ENCODE results near the gene VTI1A. TPM values are rescaled to one million over a fixed set of nuclear protein-coding genes. Genes with fewer than 3 reads are reported as not detected.

Gene VTI1A
- total and polyA plus RNA-seq, 2 experiments from 2014 or later, result 20.4 to 39.8 TPM

- Histone ChIP-seq H3K79me2 (peaks cover 60% of the 10 kb centered on the region), H3K4me3 (peak overlapping the region; percentile 99), H3K36me3 (replicated peaks; ENCODE audit: insufficient read depth, low read depth) (no peaks in the 10 kb centered on the region), H4K20me1 (ENCODE audit: insufficient read depth, poor library complexity, severe bottlenecking) (no peaks in the 10 kb centered on the region), H3K4me2 (peak overlapping the region; percentile 93), H3K9me2 (replicated peaks; ENCODE audit: insufficient read depth) (no peaks in the 10 kb centered on the region), H3K4me1 (ENCODE audit: insufficient read depth) (peaks cover 14% of the 10 kb centered on the region), H3K27ac (peak overlapping the region; percentile 98), H3K9me3 (ENCODE audit: low read depth) (no peaks in the 10 kb centered on the region), H3K27me3 (no peaks in the 10 kb centered on the region), H2AFZ (peak overlapping the region; percentile 96)
- TF ChIP-seq CTCF (IDR thresholded peaks at IDR 0.05; ENCODE audit: poor library complexity) (no peak), EZH2phosphoT487 (IDR thresholded peaks at IDR 0.05; ENCODE audit: low read depth, severe bottlenecking, unreplicated experiment) (no peak), EZH2 (IDR thresholded peaks at IDR 0.05; ENCODE audit: borderline replicate concordance) (no peak)
- WGBS (ENCODE audit: low lambda C conversion rate, missing lambda C conversion rate), result 7% methylated on average over 10 of the region's 10 CpGs
- DNase-seq (ENCODE audit: low spot score), result no peak
Observed at GRCh38 chr10:112447620-112447928, 559 bp downstream of the VTI1A start.

- peaks cover 73% of the 10 kb centered on the region for H3K79me2 ChIP-seq
- H3K9me3 ChIP-seq (ENCODE audit: low read depth), result no peaks in the 10 kb centered on the region
- no peaks in the 10 kb centered on the region for H4K20me1 ChIP-seq (ENCODE audit: insufficient read depth, poor library complexity, severe bottlenecking)
- DNase-seq (ENCODE audit: low spot score), result no peak
- no peaks in the 10 kb centered on the region for H3K9me2 ChIP-seq (replicated peaks; ENCODE audit: insufficient read depth)
- TF ChIP-seq EZH2phosphoT487 (IDR thresholded peaks at IDR 0.05; ENCODE audit: low read depth, severe bottlenecking, unreplicated experiment), result no peak
- TF ChIP-seq EZH2 (IDR thresholded peaks at IDR 0.05; ENCODE audit: borderline replicate concordance), result no peak
- no peak for TF ChIP-seq CTCF (IDR thresholded peaks at IDR 0.05; ENCODE audit: poor library complexity)
- no peak overlapping the region for H3K4me3 ChIP-seq
- H3K4me2 ChIP-seq, result no peak overlapping the region
- H3K4me1 ChIP-seq (ENCODE audit: insufficient read depth), result peaks cover 14% of the 10 kb centered on the region
- H3K36me3 ChIP-seq (replicated peaks; ENCODE audit: insufficient read depth, low read depth), result no peaks in the 10 kb centered on the region
- no peaks in the 10 kb centered on the region for H3K27me3 ChIP-seq
- H3K27ac ChIP-seq, result no peak overlapping the region
- WGBS (ENCODE audit: low lambda C conversion rate, missing lambda C conversion rate), result 97% methylated on average over 4 of the region's 4 CpGs
- no peak overlapping the region for H2AFZ ChIP-seq
Observed at GRCh38 chr10:112448888-112449287, 1.9 kb downstream of the VTI1A start.

GRCh38 chr10:112454910-112455779 lies 8.1 kb downstream of the VTI1A start:
- peaks cover 39% of the 10 kb centered on the region for H3K79me2 ChIP-seq
- H4K20me1 ChIP-seq (ENCODE audit: insufficient read depth, poor library complexity, severe bottlenecking), result no peaks in the 10 kb centered on the region
- DNase-seq (ENCODE audit: low spot score), result no peak
- no peak overlapping the region for H3K27ac ChIP-seq
- no peaks in the 10 kb centered on the region for H3K9me3 ChIP-seq (ENCODE audit: low read depth)
- H3K4me3 ChIP-seq, result no peak overlapping the region
- no peaks in the 10 kb centered on the region for H3K4me1 ChIP-seq (ENCODE audit: insufficient read depth)
- no peak overlapping the region for H2AFZ ChIP-seq
- H3K36me3 ChIP-seq (replicated peaks; ENCODE audit: insufficient read depth, low read depth), result no peaks in the 10 kb centered on the region
- WGBS (ENCODE audit: low lambda C conversion rate, missing lambda C conversion rate), result 100% methylated on average over 1 of the region's 3 CpGs
- no peaks in the 10 kb centered on the region for H3K27me3 ChIP-seq
- no peak overlapping the region for H3K4me2 ChIP-seq
- TF ChIP-seq EZH2phosphoT487 (IDR thresholded peaks at IDR 0.05; ENCODE audit: low read depth, severe bottlenecking, unreplicated experiment), result no peak
- no peak for TF ChIP-seq EZH2 (IDR thresholded peaks at IDR 0.05; ENCODE audit: borderline replicate concordance)
- TF ChIP-seq CTCF (IDR thresholded peaks at IDR 0.05; ENCODE audit: poor library complexity), result no peak
- H3K9me2 ChIP-seq (replicated peaks; ENCODE audit: insufficient read depth), result no peaks in the 10 kb centered on the region
